Neural progenitor cell (in vitro differentiated cells): ENCODE results near the gene TENM3.

Experiments used
- EZH2 ChIP-seq: fragments of 200-600 bp; sonication (generic); IDR thresholded peaks from 2 replicates; pipeline ENCODE4 v1.6.1; 2017; ENCODE audit warnings: antibody characterized with exemption, mild to moderate bottlenecking, moderate library complexity
- TF ChIP-seq, protein P1 (sequence below): fragments of 200-600 bp; sonication (generic); IDR thresholded peaks from 2 replicates; pipeline ENCODE4 v1.5.1; 2017; ENCODE audit warnings: antibody characterized with exemption, mild to moderate bottlenecking

DNA sequence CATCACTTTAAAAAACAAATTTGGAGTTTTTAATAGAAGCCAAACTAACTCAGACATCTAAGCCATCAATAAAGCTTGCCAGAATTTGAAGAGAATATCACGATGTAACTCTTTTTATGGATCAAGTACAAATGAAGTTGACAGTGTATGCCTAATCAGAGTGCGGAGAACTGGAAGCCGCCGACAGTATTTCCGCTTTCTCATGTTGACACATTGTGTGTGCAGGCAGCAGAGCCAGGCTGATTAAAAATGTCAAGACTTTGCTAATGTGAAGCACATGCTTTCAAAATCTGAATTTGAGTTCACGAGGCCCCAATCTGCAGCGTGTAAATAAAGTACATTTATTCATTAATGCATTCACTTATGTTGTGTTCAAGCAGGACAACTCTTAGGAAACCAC lies 161.2 kb downstream of the TENM3 start:
- TF ChIP-seq, protein P1, sequence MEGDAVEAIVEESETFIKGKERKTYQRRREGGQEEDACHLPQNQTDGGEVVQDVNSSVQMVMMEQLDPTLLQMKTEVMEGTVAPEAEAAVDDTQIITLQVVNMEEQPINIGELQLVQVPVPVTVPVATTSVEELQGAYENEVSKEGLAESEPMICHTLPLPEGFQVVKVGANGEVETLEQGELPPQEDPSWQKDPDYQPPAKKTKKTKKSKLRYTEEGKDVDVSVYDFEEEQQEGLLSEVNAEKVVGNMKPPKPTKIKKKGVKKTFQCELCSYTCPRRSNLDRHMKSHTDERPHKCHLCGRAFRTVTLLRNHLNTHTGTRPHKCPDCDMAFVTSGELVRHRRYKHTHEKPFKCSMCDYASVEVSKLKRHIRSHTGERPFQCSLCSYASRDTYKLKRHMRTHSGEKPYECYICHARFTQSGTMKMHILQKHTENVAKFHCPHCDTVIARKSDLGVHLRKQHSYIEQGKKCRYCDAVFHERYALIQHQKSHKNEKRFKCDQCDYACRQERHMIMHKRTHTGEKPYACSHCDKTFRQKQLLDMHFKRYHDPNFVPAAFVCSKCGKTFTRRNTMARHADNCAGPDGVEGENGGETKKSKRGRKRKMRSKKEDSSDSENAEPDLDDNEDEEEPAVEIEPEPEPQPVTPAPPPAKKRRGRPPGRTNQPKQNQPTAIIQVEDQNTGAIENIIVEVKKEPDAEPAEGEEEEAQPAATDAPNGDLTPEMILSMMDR, result no peak
- TF ChIP-seq EZH2, result no peak
